Measurements from ENCODE around the gene MTSS2. TPM values are rescaled to one million over a fixed set of nuclear protein-coding genes. Genes with fewer than 3 reads are reported as not detected.

MTSS2 gene
- 1 to 10 TPM in 1 of 2 donors, under 1 TPM in 1; 0.82 to 1.8 TPM for total RNA-seq

- no peaks in the 10 kb centered on the region for H3K36me3 Mint-ChIP-seq
- H3K9me3 Mint-ChIP-seq: no peaks in the 10 kb centered on the region
- ATAC-seq: peak; percentile 33 to 47
- no peak within 1 kb of the TSS for H3K27ac Mint-ChIP-seq
- no peak for DNase-seq (ENCODE audit: low spot score in 2 of 2)
These were observed at the start of gene MTSS2 for GRCh38 chr16:70685938-70686375. MTSS2 (minus strand) TSS chr16:70686053; CDS start chr16:70685791, 262 bp downstream.

- DNase-seq (ENCODE audit: low spot score in 2 of 2) (no peak), ATAC-seq (no peak)
- Mint-ChIP-seq H3K36me3 (peaks cover 0 to 6% of the 10 kb centered on the region in 2 donors), H3K27ac (peak overlapping the region in 1 of 2 donors; percentile 98), H3K9me3 (no peaks in the 10 kb centered on the region)
These were observed 49.5 kb upstream of the MTSS2 start for GRCh38 chr16:70735141-70735979.

GRCh38 chr16:70734522-70735095 lies 48.8 kb upstream of the MTSS2 start:
- Mint-ChIP-seq H3K36me3 (peaks cover 0 to 6% of the 10 kb centered on the region in 2 donors), H3K9me3 (no peaks in the 10 kb centered on the region), H3K27ac (peak overlapping the region in 1 of 2 donors; percentile 98)
- DNase-seq (ENCODE audit: low spot score in 2 of 2): no peak
- ATAC-seq: no peak

- Mint-ChIP-seq H3K36me3 (peaks cover 6% of the 10 kb centered on the region in 2 donors), H3K27ac (peak overlapping the region; percentile 73 to 74), H3K9me3 (no peaks in the 10 kb centered on the region)
- ATAC-seq: no peak
- DNase-seq (ENCODE audit: low spot score in 2 of 2): no peak
These were observed 45.1 kb upstream of the MTSS2 start for GRCh38 chr16:70730944-70731343.

GRCh38 chr16:70730031-70730430 lies 44.2 kb upstream of the MTSS2 start:
- peaks cover 5 to 6% of the 10 kb centered on the region in 2 donors for H3K36me3 Mint-ChIP-seq
- ATAC-seq (no peak), DNase-seq (ENCODE audit: low spot score in 2 of 2) (no peak)
- peak overlapping the region; percentile 2 to 66 for H3K27ac Mint-ChIP-seq
- H3K9me3 Mint-ChIP-seq: no peaks in the 10 kb centered on the region

GRCh38 chr16:70729292-70729691 lies 43.4 kb upstream of the MTSS2 start:
- Mint-ChIP-seq H3K9me3 (no peaks in the 10 kb centered on the region), H3K36me3 (peaks cover 0 to 6% of the 10 kb centered on the region in 2 donors), H3K27ac (peak overlapping the region in 1 of 2 donors; percentile 2)
- DNase-seq (ENCODE audit: low spot score in 2 of 2) (no peak), ATAC-seq (no peak)

GRCh38 chr16:70728150-70728549 lies 42.3 kb upstream of the MTSS2 start:
- no peak for ATAC-seq
- H3K36me3 Mint-ChIP-seq: peaks cover 0 to 6% of the 10 kb centered on the region in 2 donors

GRCh38 chr16:70726892-70727361 lies 41.1 kb upstream of the MTSS2 start:
- Mint-ChIP-seq H3K9me3 (no peaks in the 10 kb centered on the region), H3K27ac (no peak overlapping the region), H3K36me3 (peaks cover 0 to 6% of the 10 kb centered on the region in 2 donors)
- ATAC-seq (no peak), DNase-seq (ENCODE audit: low spot score in 2 of 2) (no peak)

More at GRCh38 chr16:70728150-70728549, 42.3 kb upstream of the MTSS2 start:
- Mint-ChIP-seq H3K9me3 (no peaks in the 10 kb centered on the region), H3K27ac (no peak overlapping the region)
- no peak for DNase-seq (ENCODE audit: low spot score in 2 of 2)

- DNase-seq (ENCODE audit: low spot score in 2 of 2): no peak
- Mint-ChIP-seq H3K36me3 (peaks cover 0 to 8% of the 10 kb centered on the region in 2 donors), H3K9me3 (no peaks in the 10 kb centered on the region), H3K27ac (peak overlapping the region in 1 of 2 donors; percentile 55)
- ATAC-seq: no peak
These were observed 40.3 kb upstream of the MTSS2 start for GRCh38 chr16:70725912-70726828.

GRCh38 chr16:70725024-70725911 lies 39.4 kb upstream of the MTSS2 start:
- peak overlapping the region in 1 of 2 donors; percentile 55 for H3K27ac Mint-ChIP-seq
- no peak for ATAC-seq
- no peak for DNase-seq (ENCODE audit: low spot score in 2 of 2)
- H3K36me3 Mint-ChIP-seq: peaks cover 7 to 17% of the 10 kb centered on the region in 2 donors
- no peaks in the 10 kb centered on the region for H3K9me3 Mint-ChIP-seq

GRCh38 chr16:70724146-70725023 lies 38.5 kb upstream of the MTSS2 start:
- H3K36me3 Mint-ChIP-seq: peaks cover 11 to 21% of the 10 kb centered on the region in 2 donors
- H3K9me3 Mint-ChIP-seq: no peaks in the 10 kb centered on the region
- DNase-seq (ENCODE audit: low spot score in 2 of 2) (no peak), ATAC-seq (no peak)
- no peak overlapping the region for H3K27ac Mint-ChIP-seq

- Mint-ChIP-seq H3K36me3 (peaks cover 11 to 20% of the 10 kb centered on the region in 2 donors), H3K27ac (no peak overlapping the region), H3K9me3 (no peaks in the 10 kb centered on the region)
- no peak for ATAC-seq
- DNase-seq (ENCODE audit: low spot score in 2 of 2): no peak
These were observed 37.9 kb upstream of the MTSS2 start for GRCh38 chr16:70723740-70724145.

GRCh38 chr16:70721202-70721963 lies 35.5 kb upstream of the MTSS2 start:
- DNase-seq (ENCODE audit: low spot score in 2 of 2) (no peak), ATAC-seq (no peak)
- peak overlapping the region; percentile 69 to 75 for H3K27ac Mint-ChIP-seq
- H3K9me3 Mint-ChIP-seq: no peaks in the 10 kb centered on the region
- peaks cover 11 to 15% of the 10 kb centered on the region in 2 donors for H3K36me3 Mint-ChIP-seq
